Mammary epithelial cell (primary cell): Measurements from ENCODE around the gene E2F1.

Source experiments
- CTCF ChIP-seq, 2 donors: IDR thresholded peaks in 1 of 2; conservative IDR thresholded peaks in 1 of 2; 2 replicates each; pipeline ENCODE4 v1.5.1; 2011 to 2012; ENCODE audit warnings: inconsistent platforms in 2 of 2, low read length in 2 of 2, mild to moderate bottlenecking in 2 of 2, control low read depth in 1 of 2, low read depth in 1 of 2; ENCODE audit not compliant: insufficient read depth in 1 of 2; ENCODE audit errors: extremely low read depth in 1 of 2
- EZH2 ChIP-seq: IDR thresholded peaks from 2 replicates; pipeline ENCODE4 v1.6.1; 2012; ENCODE audit warnings: low read length, inconsistent platforms, borderline replicate concordance

GRCh38 chr20:33716498-33716897 is 30.3 kb upstream of the E2F1 start:
- TF ChIP-seq CTCF (conservative IDR thresholded peaks at IDR 0.05 in 1 of 2, IDR thresholded peaks at IDR 0.05 in 1 of 2; ENCODE audit: extremely low read depth in 1 of 2, insufficient read depth in 1 of 2, low read depth in 1 of 2, low read length in 2 of 2) (no peak), EZH2 (no peak)
